ENCODE measurements around the gene WWC1.

DNA sequence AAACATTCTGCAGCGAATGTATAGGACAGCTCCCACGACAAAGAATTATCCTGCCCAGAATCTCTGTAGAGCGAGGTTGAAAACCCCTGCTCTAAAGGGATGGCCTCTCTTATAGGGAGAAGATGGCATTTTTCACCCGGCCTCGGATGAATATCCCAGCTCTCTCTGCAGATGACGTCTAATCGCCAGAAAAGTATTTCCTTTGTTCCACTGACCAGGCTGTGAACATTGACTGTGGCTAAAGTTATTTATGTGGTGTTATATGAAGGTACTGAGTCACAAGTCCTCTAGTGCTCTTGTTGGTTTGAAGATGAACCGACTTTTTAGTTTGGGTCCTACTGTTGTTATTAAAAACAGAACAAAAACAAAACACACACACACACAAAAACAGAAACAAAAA lies 177.4 kb downstream of the WWC1 start:
- TF ChIP-seq FOS (IDR thresholded peaks at IDR 0.05; ENCODE audit: borderline replicate concordance, extremely low read depth, insufficient read length) (no peak), ZZZ3 (IDR thresholded peaks at IDR 0.05; ENCODE audit: control insufficient read depth, insufficient read length, low read depth) (no peak), STAT3 (IDR thresholded peaks at IDR 0.05; ENCODE audit: low read depth, low read length) (no peak), POLR2AphosphoS5 (IDR thresholded peaks at IDR 0.05; ENCODE audit: low read length) (no peak)
